Heart right ventricle (tissue), 16 donors: ENCODE data around the gene MLANA. TPM values are rescaled to one million over a fixed set of nuclear protein-coding genes. Genes with fewer than 3 reads are reported as not detected.

Source experiments
- ATAC-seq, 8 donors: fragments of 200-7000 bp; cut with Tn5 transposase; one replicate each; pipeline ENCODE4 v1.9.1; 2020; ENCODE audit warnings: mild to moderate bottlenecking in 8 of 8, moderate library complexity in 8 of 8, moderate number of reproducible peaks in 1 of 8
- DNase-seq, 2 donors: peaks; one replicate each; pipeline ENCODE4 v3.0.0-alpha.2; 2020
- H3K27ac ChIP-seq, 10 donors: fragments of 200-600 bp; sonication (generic) in 2 of 10; one replicate each; pipeline versions ENCODE4 v1.5.0 to v1.8.0; 2020 to 2022; ENCODE audit warnings: mild to moderate bottlenecking in 3 of 10
- H3K27me3 ChIP-seq, 7 donors: fragments of 200-600 bp; one replicate each; pipeline ENCODE4 v1.8.0; 2021 to 2022; ENCODE audit warnings: mild to moderate bottlenecking in 2 of 7
- H3K36me3 ChIP-seq, 9 donors: fragments of 200-600 bp; sonication (generic) in 1 of 9; one replicate each; pipeline versions ENCODE4 v1.5.0 to v1.8.0; 2020 to 2022; ENCODE audit warnings: mild to moderate bottlenecking in 2 of 9
- H3K4me1 ChIP-seq, 9 donors: fragments of 200-600 bp; sonication (generic) in 1 of 9; one replicate each; pipeline versions ENCODE4 v1.5.0 to v1.8.0; 2020 to 2022; ENCODE audit warnings: mild to moderate bottlenecking in 4 of 9
- H3K4me3 ChIP-seq, 10 donors: fragments of 200-600 bp; sonication (generic) in 2 of 10; one replicate each; pipeline versions ENCODE4 v1.5.0 to v1.8.0; 2020 to 2022; ENCODE audit warnings: mild to moderate bottlenecking in 7 of 10, moderate library complexity in 2 of 10
- H3K9me3 ChIP-seq, 11 donors: fragments of 200-600 bp in 10 of 11; sonication (generic) in 2 of 11; one replicate each; pipeline versions ENCODE4 v1.5.0 to v1.8.0; 2013 to 2022; ENCODE audit warnings: mild to moderate bottlenecking in 2 of 11, control low read depth in 1 of 11, moderate library complexity in 1 of 11
- CTCF ChIP-seq, 9 donors: fragments of 200-600 bp; sonication (generic) in 2 of 9; IDR thresholded peaks; one replicate each; pipeline versions ENCODE4 v1.5.0 to v1.8.0; 2021 to 2022; ENCODE audit warnings: antibody characterized with exemption in 9 of 9, mild to moderate bottlenecking in 5 of 9, moderate library complexity in 1 of 9
- WGBS, 2 donors: extraction: QIAGEN DNeasy Blood & Tissue Kit; methylation state at CpG; one replicate each; pipeline ENCODE4 v1.1.7; 2013; ENCODE audit warnings: inconsistent platforms in 1 of 2; 5-methylcytosine and 5-hydroxymethylcytosine counted together
- intact Hi-C, 10 donors: fragments of 100-400 bp; cut with DNase I; formaldehyde crosslinking; loops; one replicate each; pipeline versions ENCODE4 v1.11.1 to v1.14.2; 2022
- polyA plus RNA-seq, 2 donors: library from polyadenylated mRNA; stranded (reverse); fragments of 200-250 nt; gene quantifications; one replicate each; pipeline ENCODE4 v1.2.3, GENCODE V29; 2013
- total RNA-seq, 10 donors: library from RNA; stranded (reverse); fragmentation: NEBNext Ultra II Directional in 3 of 10; extraction: Animal tissue kit (Norgen Biotek cat#: 25700) in 3 of 10; gene quantifications; one replicate each; pipeline versions ENCODE4 v1.2.1 to v1.2.4, GENCODE V29; 2021 to 2023
- donor health status: Arrhythmogenic right ventricular cardiomyopathy.
- donor health status: ischemic (EF 13 %, LVEDD 7.1; RV severe dilation, severe dysfunction).
- donor health status: healthy with polysubstance abuse.
- donor health status: DM: no; HTN: yes; CAD: no.
- donor health status: DM: no; HTN: no; CAD: no.
- donor health status: ischemic (EF 25% LVEDD 6.9; RV normal size, moderate dysfunction).
- donor health status: ischemic (EF 25% LVEDD 5.7; RV mildly dilated, moderate dysfunction).
- donor health status: healthy.
- donor health status: DM: yes; HTN: yes; CAD: no.
- donor health status: Ischemic cardiomyopathy.
- donor health status: ischemic (EF 35%, LVEDD 5.7; RV mildly dilated, moderate dysfunction).
- donor health status: nonischemic (EF 11% LVEDD 7.7; RV severe dilation, severe dysfunction).
- donor health status: DM: yes; HTN: yes; CAD: no.
- donor health status: PGD.
- donor health status: ischemic (EF 29% LVEDD 5.4; RV normal size, mild dysfunction).
- donor health status: nonischemic (EF 23%, LVEDD 6.1; RV moderate dilation, normal function).

Gene MLANA
- total and polyA plus RNA-seq, 12 donors = not detected

GRCh38 chr9:5871785-5872184 lies 18.9 kb upstream of the MLANA start:
- Histone ChIP-seq H3K4me3 (no peak overlapping the region), H3K27ac (no peak overlapping the region), H3K9me3 (no peaks in the 10 kb centered on the region), H3K27me3 (no peaks in the 10 kb centered on the region), H3K36me3 (peaks cover 0 to 6% (median 0%) of the 10 kb centered on the region in 9 donors), H3K4me1 (no peaks in the 10 kb centered on the region)
- intact Hi-C loops = no loop called here
- 57 to 60% methylated on average over 2 of the region's 2 CpGs for WGBS, 2 donors
- DNase-seq (no peak), ATAC-seq (no peak)
- TF ChIP-seq CTCF (IDR thresholded peaks at IDR 0.05) = no peak

- WGBS, 2 donors = 72 to 78% methylated on average over 4 of the region's 4 CpGs
Observed at GRCh38 chr9:5872511-5872910, 18.2 kb upstream of the MLANA start.

GRCh38 chr9:5873439-5873838 lies 17.2 kb upstream of the MLANA start:
- 89 to 92% methylated on average over 5 of the region's 5 CpGs for WGBS, 2 donors
- H3K9me3 ChIP-seq = no peaks in the 10 kb centered on the region
- ATAC-seq (no peak), DNase-seq (no peak)
- no peak overlapping the region for H3K4me3 ChIP-seq
- no peak for TF ChIP-seq CTCF (IDR thresholded peaks at IDR 0.05)
- no peaks in the 10 kb centered on the region for H3K27me3 ChIP-seq
- no peaks in the 10 kb centered on the region for H3K36me3 ChIP-seq
- intact Hi-C loops = no loop called here
- no peak overlapping the region for H3K27ac ChIP-seq
- H3K4me1 ChIP-seq = no peaks in the 10 kb centered on the region

More at GRCh38 chr9:5872511-5872910, 18.2 kb upstream of the MLANA start:
- H3K9me3 ChIP-seq = no peaks in the 10 kb centered on the region
- TF ChIP-seq CTCF (IDR thresholded peaks at IDR 0.05) = no peak
- peaks cover 0 to 2% (median 0%) of the 10 kb centered on the region in 9 donors for H3K36me3 ChIP-seq
- ATAC-seq = no peak
- intact Hi-C loops = no loop called here
- H3K27me3 ChIP-seq = no peaks in the 10 kb centered on the region
- H3K4me1 ChIP-seq = no peaks in the 10 kb centered on the region
- H3K4me3 ChIP-seq = no peak overlapping the region
- no peak for DNase-seq
- no peak overlapping the region for H3K27ac ChIP-seq

GRCh38 chr9:5874048-5874447 lies 16.6 kb upstream of the MLANA start:
- intact Hi-C loops = no loop called here
- no peak overlapping the region for H3K4me3 ChIP-seq
- no peak for TF ChIP-seq CTCF (IDR thresholded peaks at IDR 0.05)
- WGBS, 2 donors = 82 to 83% methylated on average over 2 of the region's 2 CpGs
- no peaks in the 10 kb centered on the region for H3K4me1 ChIP-seq
- H3K27ac ChIP-seq = no peak overlapping the region
- ATAC-seq = no peak
- no peaks in the 10 kb centered on the region for H3K27me3 ChIP-seq
- no peak for DNase-seq
- H3K9me3 ChIP-seq = no peaks in the 10 kb centered on the region
- no peaks in the 10 kb centered on the region for H3K36me3 ChIP-seq
